Measurements from ENCODE around the gene ADORA2B.

- TF ChIP-seq, protein P1, sequence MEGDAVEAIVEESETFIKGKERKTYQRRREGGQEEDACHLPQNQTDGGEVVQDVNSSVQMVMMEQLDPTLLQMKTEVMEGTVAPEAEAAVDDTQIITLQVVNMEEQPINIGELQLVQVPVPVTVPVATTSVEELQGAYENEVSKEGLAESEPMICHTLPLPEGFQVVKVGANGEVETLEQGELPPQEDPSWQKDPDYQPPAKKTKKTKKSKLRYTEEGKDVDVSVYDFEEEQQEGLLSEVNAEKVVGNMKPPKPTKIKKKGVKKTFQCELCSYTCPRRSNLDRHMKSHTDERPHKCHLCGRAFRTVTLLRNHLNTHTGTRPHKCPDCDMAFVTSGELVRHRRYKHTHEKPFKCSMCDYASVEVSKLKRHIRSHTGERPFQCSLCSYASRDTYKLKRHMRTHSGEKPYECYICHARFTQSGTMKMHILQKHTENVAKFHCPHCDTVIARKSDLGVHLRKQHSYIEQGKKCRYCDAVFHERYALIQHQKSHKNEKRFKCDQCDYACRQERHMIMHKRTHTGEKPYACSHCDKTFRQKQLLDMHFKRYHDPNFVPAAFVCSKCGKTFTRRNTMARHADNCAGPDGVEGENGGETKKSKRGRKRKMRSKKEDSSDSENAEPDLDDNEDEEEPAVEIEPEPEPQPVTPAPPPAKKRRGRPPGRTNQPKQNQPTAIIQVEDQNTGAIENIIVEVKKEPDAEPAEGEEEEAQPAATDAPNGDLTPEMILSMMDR (IDR thresholded peaks at IDR 0.05), result no peak
- TF ChIP-seq POLR2A (IDR thresholded peaks at IDR 0.05), result no peak
Observed at GRCh38 chr17:15965528-15965927, 20.6 kb downstream of the ADORA2B start.
